HG02870 (cell line): Measurements from ENCODE around the gene SDC1.
"Not testable (repeated sequence)": the region's sequence is repeated elsewhere in the genome, so short reads cannot be mapped to it uniquely, and the experiment has no call there.

Experiments
- ATAC-seq: cut with Tn5 transposase; IDR thresholded peaks from one replicate; pipeline ENCODE4 v1.9.1; 2021; ENCODE audit warnings: mild to moderate bottlenecking, moderate library complexity; ENCODE audit not compliant: unreplicated experiment

Gene SDC1

GRCh38 chr2:20199633-20200270, 25.2 kb downstream of the SDC1 start:
- no peak for ATAC-seq

- ATAC-seq: no peak
These were observed 25.9 kb downstream of the SDC1 start for GRCh38 chr2:20198796-20199632.

- ATAC-seq: no peak
These were observed 26.9 kb downstream of the SDC1 start for GRCh38 chr2:20198001-20198400.

GRCh38 chr2:20197192-20197591, 27.7 kb downstream of the SDC1 start:
- ATAC-seq: no peak

- ATAC-seq: no peak
These were observed 28.2 kb downstream of the SDC1 start for GRCh38 chr2:20196657-20197161.

GRCh38 chr2:20196053-20196656, 28.8 kb downstream of the SDC1 start:
- no peak for ATAC-seq

GRCh38 chr2:20195431-20196033, 29.4 kb downstream of the SDC1 start:
- ATAC-seq: no peak

- not testable (repeated sequence) for ATAC-seq
These were observed 29.9 kb downstream of the SDC1 start for GRCh38 chr2:20195016-20195411.

- no peak for ATAC-seq
These were observed 30.6 kb downstream of the SDC1 start for GRCh38 chr2:20194097-20195015.

- no peak for ATAC-seq
These were observed 31.7 kb downstream of the SDC1 start for GRCh38 chr2:20193185-20193584.

GRCh38 chr2:20192781-20193180, 32.1 kb downstream of the SDC1 start:
- no peak for ATAC-seq

- no peak for ATAC-seq
These were observed 33.0 kb downstream of the SDC1 start for GRCh38 chr2:20191714-20192569.

- no peak for ATAC-seq
These were observed 33.8 kb downstream of the SDC1 start for GRCh38 chr2:20190876-20191713.

GRCh38 chr2:20190170-20190569, 34.8 kb downstream of the SDC1 start:
- ATAC-seq: no peak

GRCh38 chr2:20189299-20189931, 35.5 kb downstream of the SDC1 start:
- ATAC-seq: no peak

GRCh38 chr2:20188851-20189250, 36.1 kb downstream of the SDC1 start:
- ATAC-seq: no peak

- no peak for ATAC-seq
These were observed 36.7 kb downstream of the SDC1 start for GRCh38 chr2:20188201-20188600.

- ATAC-seq: no peak
These were observed 37.6 kb downstream of the SDC1 start for GRCh38 chr2:20187331-20187730.
